HG03457 (cell line): ENCODE results near the gene AURKA.

ENCODE experiments used
- ATAC-seq: cut with Tn5 transposase; IDR thresholded peaks from one replicate; pipeline ENCODE4 v1.9.1; 2021; ENCODE audit warnings: moderate number of reproducible peaks; ENCODE audit not compliant: unreplicated experiment

The AURKA gene

GRCh38 chr20:56392132-56392880 lies at the start of gene AURKA, which contains the start of gene CSTF1:
TSS of gene AURKA (minus strand) at chr20:56392215. CDS start at chr20:56388197, 4,018 bp downstream.
TSS of gene CSTF1 (plus strand) at chr20:56392645. CDS start at chr20:56395553, 2,908 bp downstream.
- peak; percentile 93 for ATAC-seq

DNA sequence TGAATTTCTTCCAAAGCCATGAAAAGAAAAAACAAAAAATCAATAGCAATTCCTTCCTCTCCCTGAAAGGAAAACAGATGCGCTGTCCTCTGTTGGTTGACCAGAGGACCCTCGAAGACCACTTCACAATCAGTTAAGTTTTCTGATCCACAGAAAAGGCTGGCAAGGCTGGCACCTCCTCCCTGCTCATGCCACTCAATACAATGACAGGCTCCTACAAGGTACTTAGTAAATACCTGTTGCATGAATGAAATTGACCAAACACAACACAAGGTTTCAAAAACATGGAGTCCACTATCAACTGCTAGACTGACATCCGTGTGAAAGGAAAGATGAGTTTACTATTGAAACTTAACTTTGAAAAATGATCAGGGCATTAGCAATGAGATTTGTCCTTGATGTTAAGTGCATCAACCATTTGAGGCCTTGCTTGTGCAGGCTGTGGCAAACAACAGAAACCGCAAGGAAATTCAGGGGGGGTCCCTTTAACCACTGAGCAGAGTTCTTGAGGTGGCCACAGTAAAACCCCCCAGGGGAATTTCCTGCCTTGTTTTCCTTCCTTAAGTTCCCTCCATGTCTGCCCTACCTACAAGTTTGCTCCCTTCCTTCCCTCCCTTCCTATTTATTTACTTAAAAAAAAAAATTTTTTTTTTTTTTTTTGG lies 48.5 kb upstream of the AURKA start:
- peak; percentile 66 for ATAC-seq

GRCh38 chr20:56439771-56440291 lies 47.8 kb upstream of the AURKA start:
- no peak for ATAC-seq

GRCh38 chr20:56438284-56438683 lies 46.3 kb upstream of the AURKA start:
- ATAC-seq = no peak

- ATAC-seq = no peak
Observed at GRCh38 chr20:56437196-56437960, 45.4 kb upstream of the AURKA start.

DNA sequence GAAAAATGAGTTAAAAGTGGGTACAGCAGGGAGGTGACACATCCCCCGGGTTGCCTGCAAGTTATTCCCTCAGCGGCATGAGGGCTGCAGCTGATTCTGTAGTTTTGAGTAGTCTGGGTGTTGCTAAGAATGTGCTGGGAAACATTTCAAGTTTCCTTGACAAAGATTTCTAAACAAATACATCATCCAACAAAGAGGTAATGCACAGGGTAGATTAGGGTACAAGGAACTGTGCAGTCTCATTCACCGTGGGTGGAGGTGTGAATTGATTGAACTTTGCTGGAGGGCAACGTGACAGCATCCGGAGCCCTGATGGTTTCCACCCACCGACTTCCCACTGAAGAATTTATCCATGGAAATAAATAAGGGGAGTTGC lies 41.9 kb upstream of the AURKA start:
- no peak for ATAC-seq

DNA sequence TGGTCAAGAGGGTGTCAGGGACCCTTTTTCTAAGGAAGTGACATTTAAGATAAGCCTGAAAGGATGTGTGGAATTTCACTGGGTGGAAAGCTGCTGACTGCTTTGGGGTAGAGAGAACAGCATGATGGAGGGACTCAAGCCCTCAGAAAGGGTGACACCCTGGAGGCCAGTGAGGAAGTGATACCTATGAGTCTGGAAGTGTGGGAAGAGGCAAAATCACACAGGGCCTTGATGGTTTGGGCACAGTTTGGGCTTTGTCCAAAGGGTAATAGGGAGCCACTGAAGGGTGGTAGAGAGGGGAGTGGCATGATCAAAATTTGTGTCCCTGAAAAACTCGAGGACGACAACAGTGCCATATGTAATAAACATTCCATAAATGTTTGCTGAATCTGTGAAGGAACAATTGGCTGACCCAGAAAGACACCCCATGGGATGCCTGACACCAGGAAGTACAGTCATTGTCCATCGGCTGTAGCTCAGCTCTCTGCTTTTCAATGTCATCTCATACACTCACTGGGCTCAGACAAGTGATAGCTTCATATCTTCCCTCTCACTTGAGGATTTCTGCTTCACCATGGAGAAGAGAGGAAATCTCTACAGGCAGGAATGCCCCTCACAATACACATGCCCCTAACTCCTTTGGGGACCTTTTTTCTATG lies 41.3 kb upstream of the AURKA start:
- ATAC-seq = no peak

DNA sequence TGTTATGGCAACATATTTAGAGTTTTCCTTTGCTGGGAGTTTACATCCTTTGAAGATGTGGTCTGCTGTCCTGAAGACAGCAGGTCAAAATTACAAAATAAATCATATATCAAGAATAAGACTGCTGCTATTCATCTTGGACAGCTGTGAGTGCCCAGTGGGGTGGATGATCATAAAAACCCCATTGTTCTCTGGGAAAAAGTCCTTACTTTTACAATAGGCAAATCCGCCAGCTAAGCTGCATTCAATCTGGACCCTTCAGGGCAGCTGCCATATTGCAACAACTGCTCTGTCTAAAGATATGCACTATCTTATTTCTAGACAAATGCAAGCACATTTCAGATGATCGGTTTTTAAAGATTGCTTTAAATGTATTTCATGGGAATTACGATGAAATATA lies 39.5 kb upstream of the AURKA start:
- ATAC-seq = no peak

DNA sequence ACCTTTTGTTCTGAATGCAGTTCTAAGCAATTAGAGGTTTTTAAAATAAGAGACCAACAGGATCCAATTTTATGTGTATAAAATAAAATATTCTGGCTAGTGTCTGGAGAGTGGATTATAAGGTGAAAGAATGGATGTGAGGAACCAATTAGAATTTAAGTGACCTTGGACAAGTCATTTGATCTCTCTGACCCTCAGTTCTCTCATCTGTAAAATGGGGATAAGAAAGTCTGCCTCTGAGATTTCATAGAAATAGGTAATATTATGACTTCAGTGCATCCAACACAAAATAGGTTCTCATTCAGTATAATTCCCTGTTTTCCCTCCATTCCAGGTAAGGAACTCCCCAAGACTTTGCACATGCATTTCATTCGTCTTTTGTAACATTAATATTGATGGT lies 38.9 kb upstream of the AURKA start:
- ATAC-seq = no peak

- ATAC-seq = no peak
Observed at GRCh38 chr20:56430461-56430860, 38.4 kb upstream of the AURKA start.

DNA sequence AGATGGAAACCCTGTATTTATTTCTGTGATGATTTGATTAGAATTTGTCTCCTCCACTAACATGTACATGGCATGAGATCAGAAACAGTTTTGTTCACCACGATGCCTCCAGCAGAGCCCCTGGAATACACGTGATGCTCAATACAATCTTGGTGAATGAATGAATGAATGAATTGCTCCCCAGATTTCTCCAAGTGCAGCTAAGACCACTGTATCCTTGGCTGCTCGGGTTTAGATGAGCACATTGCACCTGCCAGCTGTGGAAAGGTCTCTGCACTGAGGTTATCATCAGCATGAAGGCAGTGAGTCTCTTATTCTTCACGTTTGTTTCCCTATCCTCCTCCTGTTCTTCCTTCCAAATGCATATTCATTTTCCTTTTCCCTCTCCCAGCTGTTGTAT lies 37.9 kb upstream of the AURKA start:
- no peak for ATAC-seq

DNA sequence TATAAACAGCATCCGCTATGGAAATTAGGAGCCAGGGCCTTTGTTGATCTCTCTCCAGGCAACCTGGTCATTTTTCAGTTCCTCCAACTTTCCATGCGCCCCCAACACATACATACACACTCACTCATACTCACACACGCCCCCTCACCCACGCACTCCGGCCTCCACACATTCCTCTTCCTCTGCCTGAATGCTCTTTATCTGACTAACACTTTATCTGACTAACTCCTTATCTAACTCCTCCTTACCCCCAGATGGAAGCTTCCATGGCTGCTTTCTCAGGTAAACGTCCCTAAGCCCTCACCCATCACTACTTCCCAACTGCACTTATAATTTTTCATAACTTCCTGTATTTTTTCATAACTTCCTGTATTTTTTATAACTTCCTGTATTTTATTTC lies 37.5 kb upstream of the AURKA start:
- no peak for ATAC-seq

DNA sequence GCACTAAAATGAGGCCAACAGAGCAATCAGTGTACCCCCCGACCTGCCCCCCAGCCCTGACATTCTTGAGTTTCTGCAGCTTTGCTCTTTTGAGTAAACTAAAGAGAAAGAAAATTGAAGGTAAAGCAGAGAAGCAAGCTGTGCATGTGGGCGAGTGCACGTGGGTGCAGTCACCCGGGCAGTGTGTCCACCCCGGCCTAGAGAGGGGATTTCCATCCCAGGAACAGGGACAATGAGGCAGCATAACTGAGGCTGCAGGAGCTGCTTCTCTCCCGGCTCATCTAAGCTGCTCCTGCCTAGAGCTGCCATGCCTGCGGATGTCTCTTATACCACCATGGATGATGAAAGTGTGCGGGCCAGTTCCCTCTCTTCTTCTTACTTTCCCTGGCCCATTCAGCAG lies 36.9 kb upstream of the AURKA start:
- no peak for ATAC-seq

DNA sequence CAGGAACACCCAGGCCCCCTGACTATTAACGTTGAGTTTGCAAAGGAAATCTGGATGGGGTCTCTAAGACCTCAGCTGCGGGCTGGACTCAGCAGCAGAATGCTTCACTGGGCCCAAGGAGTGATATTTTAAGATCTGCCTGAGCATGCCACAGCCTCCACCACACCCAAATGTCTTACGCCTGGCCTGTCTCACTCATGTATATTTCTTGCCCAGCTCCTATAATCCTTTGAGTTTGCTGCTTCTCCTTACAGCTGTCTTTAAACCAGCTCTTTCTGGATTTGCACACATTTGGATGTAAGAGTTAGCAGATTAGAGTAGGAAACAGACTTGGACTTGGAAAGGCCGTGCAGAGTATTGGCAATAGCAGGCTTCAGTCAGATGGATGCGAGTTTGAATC lies 36.4 kb upstream of the AURKA start:
- no peak for ATAC-seq

GRCh38 chr20:56427797-56428196 lies 35.8 kb upstream of the AURKA start:
- no peak for ATAC-seq

GRCh38 chr20:56426926-56427325 lies 34.9 kb upstream of the AURKA start:
- ATAC-seq = no peak

DNA sequence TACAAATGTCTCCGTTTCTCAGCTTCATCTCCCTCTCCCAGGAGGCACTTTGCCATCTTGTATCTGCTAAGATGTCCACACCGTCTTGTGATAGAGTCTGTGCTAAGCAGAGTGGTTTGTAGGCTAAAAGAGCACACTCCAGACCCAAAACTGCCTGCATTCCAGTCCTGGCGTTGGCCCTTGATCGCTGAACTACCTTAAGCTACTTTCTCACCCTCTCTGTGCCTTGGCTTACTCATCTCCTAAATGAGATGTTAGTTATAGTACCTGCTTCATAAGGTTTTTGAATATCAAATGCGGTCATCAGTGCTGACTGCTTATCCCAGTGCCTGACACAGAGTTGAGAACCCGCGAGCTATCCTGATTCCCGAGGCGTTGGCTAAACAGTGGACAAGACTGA lies 34.0 kb upstream of the AURKA start:
- no peak for ATAC-seq

- no peak for ATAC-seq
Observed at GRCh38 chr20:56424931-56425330, 32.9 kb upstream of the AURKA start.

GRCh38 chr20:56423886-56424285 lies 31.9 kb upstream of the AURKA start:
- ATAC-seq = no peak

DNA sequence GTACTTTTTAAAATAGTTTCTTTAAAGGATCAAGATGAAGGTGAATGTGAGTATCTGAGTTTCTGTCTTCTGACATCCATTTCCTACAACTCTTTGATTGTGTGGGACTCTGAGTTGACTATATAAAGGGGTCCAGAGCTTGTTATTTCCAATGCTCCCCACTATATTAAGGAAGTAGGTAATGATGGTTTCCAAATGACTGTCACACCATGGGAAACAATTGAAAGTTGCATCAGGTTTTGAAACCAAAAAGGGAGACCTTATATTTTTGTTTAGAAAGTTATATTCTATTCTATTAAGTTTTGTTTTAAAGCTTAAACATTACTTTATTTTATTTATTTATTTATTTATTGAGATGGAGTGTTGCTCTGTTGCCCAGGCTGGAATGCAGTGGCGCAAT lies 31.2 kb upstream of the AURKA start:
- ATAC-seq = no peak

- ATAC-seq = no peak
Observed at GRCh38 chr20:56422824-56423189, 30.8 kb upstream of the AURKA start.
